ENCODE measurements around the gene STAT3. TPM values are rescaled to one million over a fixed set of nuclear protein-coding genes. Genes with fewer than 3 reads are reported as not detected.

The STAT3 gene
- total and polyA plus RNA-seq, 2 of the 13 experiments (the other 11 are each of a cell fraction or from before 2014, with no cell fraction given), result 61.8 to 62.4 TPM

- TF ChIP-seq ATF2 (CRISPR knock-in tag; IDR thresholded peaks at IDR 0.05) (no peak), NFE2 (CRISPR knock-in tag; IDR thresholded peaks at IDR 0.05) (no peak), ZNF431 (CRISPR knock-in tag; IDR thresholded peaks at IDR 0.05; ENCODE audit: borderline replicate concordance, low read depth) (no peak), NCOA5 (CRISPR knock-in tag; IDR thresholded peaks at IDR 0.05) (no peak), KDM6A (CRISPR knock-in tag; IDR thresholded peaks at IDR 0.05; ENCODE audit: low read depth) (no peak), ZNF484 (CRISPR knock-in tag; IDR thresholded peaks at IDR 0.05; ENCODE audit: borderline replicate concordance, low read depth) (no peak; the same call in 1 of the 2 replicates), ZNF460 (CRISPR knock-in tag; IDR thresholded peaks at IDR 0.05; ENCODE audit: borderline replicate concordance) (no peak), KDM5A (IDR thresholded peaks at IDR 0.05; ENCODE audit: borderline replicate concordance, low read length) (no peak), DRAP1 (CRISPR knock-in tag; IDR thresholded peaks at IDR 0.05) (peak; percentile 73), NBN (conservative IDR thresholded peaks at IDR 0.05) (no peak), KAT8 (CRISPR knock-in tag; IDR thresholded peaks at IDR 0.05) (peak; percentile 74), NCOR1 (IDR thresholded peaks at IDR 0.05; ENCODE audit: borderline replicate concordance, low read length) (no peak), U2AF1 (optimal IDR thresholded peaks at IDR 0.05; ENCODE audit: low read depth, low read length) (no peak), SNRNP70 (IDR thresholded peaks at IDR 0.05; ENCODE audit: low read depth, low read length) (no peak), ZNF766 (CRISPR knock-in tag; IDR thresholded peaks at IDR 0.05; ENCODE audit: borderline replicate concordance) (peak; percentile 89; the same call in 1 of the 2 replicates), ZNF878 (CRISPR knock-in tag; IDR thresholded peaks at IDR 0.05) (peak; percentile 81; the same call in 1 of the 2 replicates), ZFP62 (CRISPR knock-in tag; IDR thresholded peaks at IDR 0.05) (no peak), CREB3 (CRISPR knock-in tag; IDR thresholded peaks at IDR 0.05) (0 out of 2 replicates have a peak, but pooled peaks have one; percentile 86), ZNF850 (CRISPR knock-in tag; conservative IDR thresholded peaks at IDR 0.05) (no peak), NFE2L1 (CRISPR knock-in tag; IDR thresholded peaks at IDR 0.05; ENCODE audit: borderline replicate concordance) (peak; percentile 24; the same call in 1 of the 2 replicates), ZBTB33 (CRISPR knock-in tag; IDR thresholded peaks at IDR 0.05) (no peak), ZBTB38 (CRISPR knock-in tag; IDR thresholded peaks at IDR 0.05) (0 out of 2 replicates have a peak, but pooled peaks have one; percentile 62), ZBTB44 (CRISPR knock-in tag; IDR thresholded peaks at IDR 0.05) (no peak), ZNF282 (IDR thresholded peaks at IDR 0.05; ENCODE audit: partially characterized antibody) (no peak), AGO2 (optimal IDR thresholded peaks at IDR 0.05; ENCODE audit: low read depth, low read length) (peak; percentile 77)
Measured at GRCh38 chr17:42422958-42423712, 34.9 kb upstream of the STAT3 start, which contains the start of gene CAVIN1 (continued).
